IPS DF 6.9 (cell line): ENCODE data around the gene TNFRSF8.

Source experiments
- DNase-seq: peaks from one replicate; pipeline ENCODE4 v3.0.0-alpha.2; 2013; ENCODE audit warnings: low read depth, low spot score
- H3K27ac ChIP-seq: one replicate; pipeline ENCODE4 v1.5.1; 2013; ENCODE audit warnings: low read length, control low read depth
- H3K27me3 ChIP-seq: 2 replicates; pipeline ENCODE4 v1.6.1; 2013; ENCODE audit warnings: mild to moderate bottlenecking, low read length; ENCODE audit not compliant: control insufficient read depth, insufficient read depth
- H3K36me3 ChIP-seq: 2 replicates; pipeline ENCODE4 v1.6.1; 2013; ENCODE audit warnings: low read length; ENCODE audit not compliant: control insufficient read depth, insufficient read depth
- H3K4me1 ChIP-seq: 2 replicates; pipeline ENCODE4 v1.6.1; 2013; ENCODE audit warnings: low read length; ENCODE audit not compliant: control insufficient read depth, insufficient read depth
- H3K4me3 ChIP-seq: 2 replicates; pipeline ENCODE4 v1.5.1; 2013; ENCODE audit warnings: mild to moderate bottlenecking, low read length
- H3K9me3 ChIP-seq: 2 replicates; pipeline ENCODE4 v1.6.1; 2013; ENCODE audit warnings: low read length, inconsistent platforms; ENCODE audit not compliant: control insufficient read depth, insufficient read depth
- WGBS: extraction: QIAGEN DNeasy Blood & Tissue Kit; methylation state at CpG from one replicate; pipeline ENCODE4 v1.1.7; 2013; ENCODE audit warnings: mixed read lengths, missing lambda C conversion rate; ENCODE audit not compliant: insufficient read length, insufficient coverage; 5-methylcytosine and 5-hydroxymethylcytosine counted together

TNFRSF8 gene

DNA sequence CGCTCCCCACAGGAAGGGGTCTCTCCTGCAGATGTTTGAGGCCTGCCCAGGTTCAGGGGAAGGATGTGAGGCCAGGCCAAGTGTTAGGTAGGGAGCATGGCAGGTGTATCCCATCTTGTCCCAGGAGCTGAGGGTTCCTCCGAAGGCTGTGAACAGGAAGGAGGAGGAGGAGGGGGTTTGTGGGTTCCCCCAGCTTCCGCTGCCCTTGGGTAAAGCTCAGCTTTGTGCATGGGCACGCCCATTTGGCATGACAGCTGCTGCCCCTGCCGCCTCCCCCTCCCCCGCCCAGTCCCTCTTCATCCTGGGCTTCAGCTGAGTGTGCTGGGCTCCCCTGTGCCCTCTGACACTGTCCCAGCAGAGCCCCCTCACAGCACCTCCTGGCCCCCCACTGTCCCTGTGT lies 25.5 kb downstream of the TNFRSF8 start:
- no peak overlapping the region for H3K4me3 ChIP-seq
- no peaks in the 10 kb centered on the region for H3K36me3 ChIP-seq
- no CpG with 5 or more reads among the region's 6 CpGs for WGBS
- H3K4me1 ChIP-seq, result no peaks in the 10 kb centered on the region
- no peak for DNase-seq
- H3K27me3 ChIP-seq, result no peaks in the 10 kb centered on the region
- H3K9me3 ChIP-seq, result no peaks in the 10 kb centered on the region
- no peak overlapping the region for H3K27ac ChIP-seq

DNA sequence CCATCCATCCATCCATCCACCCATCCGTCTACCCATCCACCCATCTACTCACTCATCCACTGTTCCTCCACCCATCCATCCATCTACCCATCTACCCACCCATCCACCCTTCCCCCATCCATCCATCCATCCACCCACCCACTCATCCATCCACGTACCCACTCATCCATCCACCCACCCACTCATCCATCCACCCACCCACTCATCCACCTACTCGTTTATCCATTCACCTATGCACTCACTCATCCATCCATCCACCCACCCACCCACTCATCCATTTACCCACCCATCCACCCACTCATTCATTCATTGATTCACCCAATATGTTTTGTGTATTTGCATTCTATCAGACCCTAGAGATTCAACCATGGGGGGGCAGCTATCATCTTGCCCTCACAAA lies 27.2 kb downstream of the TNFRSF8 start:
- no peaks in the 10 kb centered on the region for H3K9me3 ChIP-seq
- WGBS, result 100% methylated on average over 1 of the region's 3 CpGs
- H3K4me3 ChIP-seq, result no peak overlapping the region
- H3K36me3 ChIP-seq, result no peaks in the 10 kb centered on the region
- no peak overlapping the region for H3K27ac ChIP-seq
- DNase-seq, result no peak
- no peaks in the 10 kb centered on the region for H3K27me3 ChIP-seq
- H3K4me1 ChIP-seq, result no peaks in the 10 kb centered on the region

DNA sequence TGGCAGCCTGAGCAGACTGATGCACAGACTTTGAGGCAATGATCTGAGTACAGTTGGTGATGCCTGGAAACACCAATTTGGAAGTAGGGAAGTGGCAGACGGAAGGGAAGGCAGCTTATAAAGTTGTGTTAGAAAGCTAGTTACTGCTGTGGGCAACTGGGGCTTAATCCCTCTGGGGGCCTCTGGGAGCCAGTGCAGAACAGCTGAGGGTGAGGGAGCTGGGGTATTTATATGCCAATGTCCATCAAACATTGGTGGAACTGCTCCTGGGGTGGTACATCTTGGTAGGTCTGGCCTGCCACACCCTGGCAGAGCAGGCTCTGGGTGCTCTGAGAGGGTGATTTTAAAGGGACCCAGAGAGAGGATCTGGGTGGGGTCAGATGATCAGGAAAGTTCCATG lies 28.1 kb downstream of the TNFRSF8 start:
- H3K27me3 ChIP-seq, result no peaks in the 10 kb centered on the region
- no peak for DNase-seq
- H3K36me3 ChIP-seq, result peaks cover 3% of the 10 kb centered on the region; the same call in 1 of the 2 replicates
- H3K27ac ChIP-seq, result no peak overlapping the region
- no peaks in the 10 kb centered on the region for H3K9me3 ChIP-seq
- WGBS, result no CpG with 5 or more reads among the region's 1 CpG
- 0 out of 2 replicates have a peak, but pooled peaks cover 1% of the 10 kb centered on the region for H3K4me1 ChIP-seq
- H3K4me3 ChIP-seq, result no peak overlapping the region

DNA sequence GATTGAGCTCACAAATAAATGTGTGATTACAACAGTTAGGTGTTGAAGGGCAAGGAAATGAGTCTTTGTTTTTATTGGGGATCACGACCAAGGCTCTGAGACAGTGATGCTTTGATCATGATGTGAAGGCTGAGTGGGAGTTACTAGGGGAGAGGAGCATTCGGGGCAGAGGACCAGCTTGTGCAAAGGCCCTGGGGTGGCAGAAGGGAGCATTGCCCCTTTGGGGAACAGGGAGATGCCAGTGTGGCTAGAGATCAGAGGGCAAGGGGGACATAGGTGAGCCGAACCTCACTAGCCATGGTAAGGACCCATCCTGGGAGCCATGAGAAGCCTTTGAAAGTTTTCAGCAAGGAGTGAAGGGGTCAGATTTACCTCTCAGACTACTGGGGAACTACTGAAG lies 31.1 kb downstream of the TNFRSF8 start:
- H3K36me3 ChIP-seq, result peaks cover 5% of the 10 kb centered on the region; the same call in 1 of the 2 replicates
- H3K27me3 ChIP-seq, result no peaks in the 10 kb centered on the region
- no peak for DNase-seq
- no peaks in the 10 kb centered on the region for H3K9me3 ChIP-seq
- WGBS, result no CpG with 5 or more reads among the region's 3 CpGs
- H3K4me3 ChIP-seq, result no peak overlapping the region
- H3K4me1 ChIP-seq, result 0 out of 2 replicates have a peak, but pooled peaks cover 1% of the 10 kb centered on the region
- H3K27ac ChIP-seq, result no peak overlapping the region

DNA sequence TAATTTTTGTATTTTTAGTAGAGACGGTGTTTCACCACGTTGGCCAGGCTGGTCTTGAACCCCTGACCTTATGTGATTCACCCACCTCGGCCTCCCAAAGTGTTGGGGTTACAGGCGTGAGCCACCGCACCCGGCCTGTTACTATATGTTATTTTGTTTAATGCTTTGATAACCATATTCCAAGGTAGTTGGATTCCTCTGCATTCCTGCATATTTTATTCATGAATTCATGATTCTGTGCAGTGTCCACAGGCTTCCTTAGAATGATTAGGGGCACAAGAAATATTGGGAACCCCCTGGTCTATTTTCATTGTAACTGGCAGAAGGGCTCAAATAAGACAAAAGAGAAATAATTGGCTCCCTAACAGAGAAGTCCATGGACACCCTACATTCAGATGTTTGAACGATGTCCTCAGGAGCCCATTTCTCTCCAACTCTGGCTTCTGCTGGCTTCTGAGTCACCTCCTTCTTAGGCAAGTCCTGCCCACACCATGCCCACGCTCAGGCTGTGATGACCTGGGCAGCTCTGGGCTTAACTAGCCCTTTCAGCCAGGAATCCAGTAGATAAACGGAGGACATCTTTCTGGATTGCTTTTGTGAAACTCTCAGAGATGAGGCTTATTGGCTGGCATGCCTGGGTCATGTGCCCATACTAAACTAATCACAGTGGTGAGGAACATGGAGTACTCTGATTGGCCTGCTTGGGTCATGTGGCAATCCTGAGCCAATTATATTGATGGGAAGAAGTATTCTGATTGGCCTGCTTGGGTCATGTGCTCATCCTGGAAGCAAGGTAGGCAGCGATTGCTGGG lies 32.6 kb downstream of the TNFRSF8 start:
- H3K27ac ChIP-seq, result no peak overlapping the region
- H3K4me1 ChIP-seq, result 0 out of 2 replicates have a peak, but pooled peaks cover 1% of the 10 kb centered on the region
- no peaks in the 10 kb centered on the region for H3K27me3 ChIP-seq
- WGBS, result no CpG with 5 or more reads among the region's 10 CpGs
- H3K4me3 ChIP-seq, result no peak overlapping the region
- no peaks in the 10 kb centered on the region for H3K9me3 ChIP-seq
- H3K36me3 ChIP-seq, result peaks cover 5% of the 10 kb centered on the region; the same call in 1 of the 2 replicates
- DNase-seq, result peak; percentile 25

DNA sequence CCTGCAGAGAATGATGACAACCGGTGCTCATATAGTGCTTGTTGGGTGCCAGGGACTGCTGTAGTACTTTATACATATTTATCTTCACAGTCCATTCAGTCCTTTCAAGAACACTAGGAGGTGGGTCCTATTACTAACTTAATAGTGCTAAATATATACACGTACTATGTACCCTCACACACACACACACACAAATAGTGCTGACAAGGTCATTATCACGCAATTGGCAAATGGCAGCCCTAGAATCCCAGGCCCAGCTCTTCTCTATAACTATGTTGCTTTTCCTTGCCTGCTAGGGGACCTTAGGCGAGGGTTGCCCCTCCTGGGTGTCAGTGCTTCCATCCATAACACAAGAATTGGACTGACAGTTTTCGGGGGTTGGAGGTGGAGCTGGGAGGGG lies 33.5 kb downstream of the TNFRSF8 start:
- WGBS, result no CpG with 5 or more reads among the region's 5 CpGs
- no peaks in the 10 kb centered on the region for H3K9me3 ChIP-seq

DNA sequence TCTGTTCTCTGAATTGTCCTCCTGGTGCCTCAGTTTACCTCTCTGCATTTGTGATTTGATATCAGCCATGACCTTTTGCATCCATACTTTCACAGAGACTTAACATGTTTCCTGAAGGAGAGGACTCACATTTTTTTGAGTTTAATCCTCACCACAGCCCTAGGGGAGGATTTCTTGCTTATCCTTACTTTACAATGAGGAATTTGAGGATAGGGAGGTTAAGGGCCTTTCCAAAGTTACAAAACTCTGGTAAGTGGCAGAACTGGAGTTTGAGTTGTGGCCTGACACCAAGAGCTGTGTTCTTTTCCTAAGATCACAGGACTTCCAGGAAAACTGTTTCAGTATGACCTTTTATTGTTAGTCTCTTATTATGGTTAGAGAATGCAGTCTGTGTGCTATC lies 34.2 kb downstream of the TNFRSF8 start:
- H3K4me3 ChIP-seq, result no peak overlapping the region
- H3K9me3 ChIP-seq, result no peaks in the 10 kb centered on the region
- no peaks in the 10 kb centered on the region for H3K27me3 ChIP-seq
- no peak for DNase-seq
- no peak overlapping the region for H3K27ac ChIP-seq
- H3K4me1 ChIP-seq, result 0 out of 2 replicates have a peak, but pooled peaks cover 1% of the 10 kb centered on the region
- H3K36me3 ChIP-seq, result peaks cover 5% of the 10 kb centered on the region; the same call in 1 of the 2 replicates

More for the DNA sequence above, 33.5 kb downstream of the TNFRSF8 start:
- Histone ChIP-seq H3K36me3 (peaks cover 5% of the 10 kb centered on the region; the same call in 1 of the 2 replicates), H3K27me3 (no peaks in the 10 kb centered on the region), H3K4me3 (no peak overlapping the region), H3K27ac (no peak overlapping the region), H3K4me1 (0 out of 2 replicates have a peak, but pooled peaks cover 1% of the 10 kb centered on the region)
- DNase-seq, result no peak

DNA sequence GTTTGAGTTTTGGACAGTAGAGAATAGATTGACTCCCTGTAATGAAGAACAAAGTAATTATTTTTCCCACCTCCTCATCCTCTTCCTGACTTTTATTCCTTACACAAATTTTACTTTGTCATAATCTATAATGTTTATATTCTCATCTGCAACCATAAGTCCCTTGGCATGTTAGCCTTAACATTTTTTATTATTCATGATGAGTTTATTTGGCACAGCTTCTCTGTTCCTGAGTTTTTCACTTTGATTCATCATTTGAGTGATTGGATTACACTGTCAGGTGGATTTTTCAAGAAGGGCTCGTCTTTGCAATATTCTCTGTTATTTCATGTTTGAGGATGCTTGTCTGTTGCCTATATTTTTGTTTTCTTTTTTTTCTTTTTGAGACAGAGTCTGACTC lies 35.7 kb downstream of the TNFRSF8 start:
- DNase-seq, result no peak
- no peaks in the 10 kb centered on the region for H3K9me3 ChIP-seq
- no peak overlapping the region for H3K27ac ChIP-seq
- peaks cover 5% of the 10 kb centered on the region; the same call in 1 of the 2 replicates for H3K36me3 ChIP-seq
- H3K4me3 ChIP-seq, result no peak overlapping the region
- WGBS, result no CpG with 5 or more reads among the region's 1 CpG
- H3K4me1 ChIP-seq, result 0 out of 2 replicates have a peak, but pooled peaks cover 1% of the 10 kb centered on the region
- no peaks in the 10 kb centered on the region for H3K27me3 ChIP-seq

DNA sequence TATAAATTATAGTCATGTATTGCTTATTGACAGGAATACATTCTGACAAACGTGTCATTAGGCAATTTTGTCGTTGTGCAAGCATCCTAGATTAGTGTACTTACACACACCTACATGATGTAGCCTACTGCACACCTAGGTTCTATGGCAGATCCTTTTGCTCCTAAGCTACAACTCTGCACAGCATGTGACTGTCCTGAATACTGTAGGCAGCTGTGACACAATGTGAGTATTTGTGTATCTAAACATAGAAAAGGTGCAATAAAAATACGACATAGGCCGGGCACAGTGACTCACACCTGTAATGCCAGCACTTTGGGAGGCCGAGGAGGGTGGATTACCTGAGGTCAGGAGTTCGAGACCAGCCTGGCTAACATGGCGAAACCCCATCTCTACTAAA lies 36.5 kb downstream of the TNFRSF8 start:
- Histone ChIP-seq H3K27me3 (no peaks in the 10 kb centered on the region), H3K4me1 (0 out of 2 replicates have a peak, but pooled peaks cover 1% of the 10 kb centered on the region), H3K4me3 (no peak overlapping the region), H3K36me3 (peaks cover 5% of the 10 kb centered on the region; the same call in 1 of the 2 replicates), H3K9me3 (no peaks in the 10 kb centered on the region), H3K27ac (no peak overlapping the region)
- WGBS, result no CpG with 5 or more reads among the region's 7 CpGs
- no peak for DNase-seq

DNA sequence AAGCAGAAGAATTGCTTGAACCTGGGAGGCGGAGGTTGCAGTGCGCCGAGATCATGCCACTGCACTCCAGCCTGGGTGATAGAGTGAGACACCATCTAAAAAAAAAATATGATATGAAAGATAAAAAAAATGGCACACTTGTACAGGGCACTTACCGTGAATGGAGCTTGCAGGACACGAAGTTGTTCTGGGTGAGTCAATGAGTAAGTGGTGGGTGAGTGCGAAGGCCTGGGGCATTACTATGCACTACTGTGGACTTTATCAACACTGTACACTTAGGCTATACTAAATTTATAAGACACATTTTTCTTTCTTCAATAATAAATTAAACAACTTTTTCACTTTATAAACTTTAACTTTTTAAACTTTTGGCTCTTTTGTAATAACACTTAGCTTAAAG lies 37.0 kb downstream of the TNFRSF8 start:
- Histone ChIP-seq H3K4me3 (no peak overlapping the region), H3K36me3 (peaks cover 7% of the 10 kb centered on the region; the same call in 1 of the 2 replicates), H3K27ac (no peak overlapping the region), H3K4me1 (0 out of 2 replicates have a peak, but pooled peaks cover 1% of the 10 kb centered on the region), H3K27me3 (no peaks in the 10 kb centered on the region), H3K9me3 (no peaks in the 10 kb centered on the region)
- WGBS, result no CpG with 5 or more reads among the region's 6 CpGs
- DNase-seq, result no peak
